Keratinocyte (primary cell): ENCODE measurements around the gene IGFL2. TPM values are rescaled to one million over a fixed set of nuclear protein-coding genes. Genes with fewer than 3 reads are reported as not detected.

Experiments used
- DNase-seq: peaks from one replicate; pipeline ENCODE4 v3.0.0-alpha.2; 2011; ENCODE audit warnings: low read depth, missing footprints, low spot score
- FAIRE-seq: peaks from 2 replicates; lab custom pipeline; 2011; peaks lifted over from hg19 to GRCh38; lab: Jason Lieb, UNC
- H2AFZ ChIP-seq: 2 replicates; pipeline ENCODE4 v1.6.0; 2012; ENCODE audit warnings: low read length, control low read depth, inconsistent platforms; ENCODE audit not compliant: control insufficient read depth
- H3K27ac ChIP-seq: 2 replicates; pipeline ENCODE4 v1.5.1; 2011; ENCODE audit warnings: low read length; ENCODE audit not compliant: control insufficient read depth, insufficient read depth
- H3K27me3 ChIP-seq: 3 replicates; pipeline ENCODE4 v1.6.0; 2011; ENCODE audit warnings: low read length; ENCODE audit not compliant: control insufficient read depth, insufficient read depth; ENCODE audit errors: extremely low read depth
- H3K36me3 ChIP-seq, 2 experiments: 2 replicates in 1 of 2; 3 replicates in 1 of 2; pipeline ENCODE4 v1.5.1; 2011; ENCODE audit warnings: low read length in 2 of 2, mild to moderate bottlenecking in 1 of 2; ENCODE audit not compliant: control insufficient read depth in 2 of 2, insufficient read depth in 2 of 2; ENCODE audit errors: extremely low read depth in 1 of 2
- H3K4me1 ChIP-seq: 3 replicates; pipeline ENCODE4 v1.5.1; 2011; ENCODE audit warnings: low read length; ENCODE audit not compliant: control insufficient read depth, insufficient read depth; ENCODE audit errors: extremely low read depth
- H3K4me2 ChIP-seq: 3 replicates; pipeline ENCODE4 v1.6.0; 2011; ENCODE audit warnings: low read depth, low read length; ENCODE audit not compliant: control insufficient read depth, insufficient read depth; ENCODE audit errors: extremely low read depth
- H3K4me3 ChIP-seq, 3 experiments: fragments of 200-600 bp in 1 of 3; sonication (generic) in 1 of 3; 2 replicates in 2 of 3; 3 replicates in 1 of 3; pipeline ENCODE4 v1.5.1; 2011 to 2016; ENCODE audit warnings: low read length in 3 of 3, mild to moderate bottlenecking in 3 of 3, control low read depth in 2 of 3, inconsistent platforms in 1 of 3, low read depth in 1 of 3, mixed read lengths in 1 of 3, mixed run types in 1 of 3, moderate library complexity in 1 of 3; ENCODE audit not compliant: control insufficient read depth in 2 of 3, insufficient read depth in 2 of 3; ENCODE audit errors: extremely low read depth in 1 of 3
- H3K79me2 ChIP-seq: 2 replicates; pipeline ENCODE4 v1.6.0; 2012; ENCODE audit warnings: low read length; ENCODE audit not compliant: control insufficient read depth, insufficient read depth
- H3K9ac ChIP-seq: 3 replicates; pipeline ENCODE4 v1.6.0; 2011; ENCODE audit warnings: low read length; ENCODE audit not compliant: control insufficient read depth, insufficient read depth; ENCODE audit errors: extremely low read depth
- H3K9me1 ChIP-seq: 3 replicates; pipeline ENCODE4 v1.6.0; 2011; ENCODE audit warnings: low read length; ENCODE audit not compliant: control insufficient read depth, insufficient read depth; ENCODE audit errors: extremely low read depth
- H3K9me3 ChIP-seq: 2 replicates; pipeline ENCODE4 v1.5.1; 2012; ENCODE audit warnings: low read depth, low read length; ENCODE audit not compliant: control insufficient read depth
- H4K20me1 ChIP-seq: 3 replicates; pipeline ENCODE4 v1.6.0; 2011; ENCODE audit warnings: low read length; ENCODE audit not compliant: control insufficient read depth, insufficient read depth; ENCODE audit errors: extremely low read depth
- EZH2 ChIP-seq: IDR thresholded peaks from one replicate; pipeline ENCODE4 v1.6.1; 2012; ENCODE audit warnings: inconsistent platforms, mild to moderate bottlenecking, low read length, moderate library complexity
- dilution Hi-C: fragments of 300-500 bp; cut with MboI; formaldehyde crosslinking; loops from one replicate; pipeline ENCODE4 v1.7.0; 2020; ENCODE audit warnings: low sequenced_read_pairs; ENCODE audit not compliant: extremely low pct_ligation_motif_present
- polyA minus RNA-seq, 3 experiments: library from RNA; depleted of rRNA, polyadenylated mRNA; stranded (reverse); fragments of >200 nt; gene quantifications; 1 replicate in 1 of 3; 2 replicates in 1 of 3; 3 replicates in 1 of 3; pipeline ENCODE4 v1.2.3, GENCODE V29; 2011
- polyA plus RNA-seq, 5 experiments: library from polyadenylated mRNA; depleted of rRNA in 3 of 5; stranded (reverse) in 3 of 5; stranded (forward) in 1 of 5; unstranded in 1 of 5; fragments of >200 nt; gene quantifications; 1 replicate in 1 of 5; 2 replicates in 3 of 5; 3 replicates in 1 of 5; pipeline versions ENCODE4 v1.2.1 to v1.2.3, GENCODE V29; 2011 to 2012; ENCODE audit warnings: missing spikeins in 2 of 5, low read depth in 1 of 5, low replicate concordance in 1 of 5
- TF ChIP-seq, protein P1 (sequence below), 3 experiments: IDR thresholded peaks in 1 of 3; conservative IDR thresholded peaks in 1 of 3; optimal IDR thresholded peaks in 1 of 3; 2 replicates in 2 of 3; 3 replicates in 1 of 3; pipeline versions ENCODE3 to v1.5.1; 2011; ENCODE audit warnings: low read length in 3 of 3, mild to moderate bottlenecking in 3 of 3, moderate library complexity in 2 of 3, control low read depth in 1 of 3, inconsistent platforms in 1 of 3; ENCODE audit not compliant: insufficient read depth in 2 of 3; ENCODE audit errors: extremely low read depth in 1 of 3

IGFL2 gene
- polyA plus RNA-seq = 2.9 to 16.2 TPM (median 7.1 TPM) in 3 replicates
- polyA plus RNA-seq (2011; ENCODE audit: low read depth) = 17.9 TPM
- polyA plus RNA-seq (2011; cell fraction: cytosol; rRNA removed) = 5.8 and 6.2 TPM in 2 replicates
- polyA plus RNA-seq (2011; cell fraction: nucleus; rRNA removed) = 2.6 and 5.8 TPM in 2 replicates
- polyA plus RNA-seq (2012; ENCODE audit: low replicate concordance) = 3.2 and 59.5 TPM in 2 replicates
- 4.1 to 10.4 TPM (median 7.2 TPM) in 3 replicates for polyA minus RNA-seq
- polyA minus RNA-seq (2011; cell fraction: cytosol; rRNA and poly(A)+ RNA removed) = 7.9 TPM
- polyA minus RNA-seq (2011; cell fraction: nucleus; rRNA and poly(A)+ RNA removed) = 4.3 and 4.7 TPM in 2 replicates

DNA sequence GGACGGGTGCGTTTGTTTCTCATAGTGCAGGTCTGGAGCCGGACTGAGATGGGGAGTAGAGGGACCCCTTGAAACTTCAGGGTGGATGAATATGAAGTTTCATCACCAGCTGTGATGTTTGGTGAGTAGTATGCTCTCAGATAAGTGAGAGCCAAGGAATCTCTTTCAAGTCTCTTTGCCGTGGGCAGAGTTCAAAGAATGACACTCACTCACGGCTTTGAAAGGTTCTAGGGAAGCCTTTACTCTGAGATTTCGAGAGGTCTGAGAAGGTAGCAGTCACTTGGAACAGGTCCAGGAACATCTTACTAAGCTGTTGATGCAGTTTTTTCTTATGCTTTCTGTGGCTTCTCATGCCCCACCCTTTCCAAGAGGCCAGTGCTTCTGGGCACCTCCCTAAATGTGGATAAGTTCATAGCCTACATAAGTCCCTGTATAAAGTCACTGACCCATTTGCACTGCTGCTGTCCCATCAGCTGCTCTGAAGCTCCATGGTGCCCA lies at the start of gene IGFL2:
IGFL2 (plus strand) TSS at position 448 of the 498 bp plus-strand sequence; CDS start at position 489, 41 bp downstream.
- dilution Hi-C loops = no loop called here
- H3K4me1 ChIP-seq = peaks cover 8% of the 10 kb centered on the region
- H3K36me3 ChIP-seq = no peaks in the 10 kb centered on the region
- H3K4me2 ChIP-seq = no peak within 1 kb of the TSS
- DNase-seq (peak; percentile 35), FAIRE-seq (peak; percentile 20)
- no peaks in the 10 kb centered on the region for H3K27me3 ChIP-seq
- no peak for TF ChIP-seq EZH2
- TF ChIP-seq, protein P1, sequence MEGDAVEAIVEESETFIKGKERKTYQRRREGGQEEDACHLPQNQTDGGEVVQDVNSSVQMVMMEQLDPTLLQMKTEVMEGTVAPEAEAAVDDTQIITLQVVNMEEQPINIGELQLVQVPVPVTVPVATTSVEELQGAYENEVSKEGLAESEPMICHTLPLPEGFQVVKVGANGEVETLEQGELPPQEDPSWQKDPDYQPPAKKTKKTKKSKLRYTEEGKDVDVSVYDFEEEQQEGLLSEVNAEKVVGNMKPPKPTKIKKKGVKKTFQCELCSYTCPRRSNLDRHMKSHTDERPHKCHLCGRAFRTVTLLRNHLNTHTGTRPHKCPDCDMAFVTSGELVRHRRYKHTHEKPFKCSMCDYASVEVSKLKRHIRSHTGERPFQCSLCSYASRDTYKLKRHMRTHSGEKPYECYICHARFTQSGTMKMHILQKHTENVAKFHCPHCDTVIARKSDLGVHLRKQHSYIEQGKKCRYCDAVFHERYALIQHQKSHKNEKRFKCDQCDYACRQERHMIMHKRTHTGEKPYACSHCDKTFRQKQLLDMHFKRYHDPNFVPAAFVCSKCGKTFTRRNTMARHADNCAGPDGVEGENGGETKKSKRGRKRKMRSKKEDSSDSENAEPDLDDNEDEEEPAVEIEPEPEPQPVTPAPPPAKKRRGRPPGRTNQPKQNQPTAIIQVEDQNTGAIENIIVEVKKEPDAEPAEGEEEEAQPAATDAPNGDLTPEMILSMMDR (optimal IDR thresholded peaks at IDR 0.05 in 1 of 3, IDR thresholded peaks at IDR 0.05 in 1 of 3, conservative IDR thresholded peaks at IDR 0.05 in 1 of 3; ENCODE audit: extremely low read depth in 1 of 3, insufficient read depth in 2 of 3, low read length in 3 of 3) = no peak
- H3K27ac ChIP-seq = no peak within 1 kb of the TSS
- H3K79me2 ChIP-seq = no peaks in the 10 kb centered on the region
- H3K4me3 ChIP-seq = no peak within 1 kb of the TSS
- no peak within 1 kb of the TSS for H2AFZ ChIP-seq
- H3K9me3 ChIP-seq = no peaks in the 10 kb centered on the region
- no peaks in the 10 kb centered on the region for H4K20me1 ChIP-seq
- H3K9me1 ChIP-seq = no peaks in the 10 kb centered on the region
- H3K9ac ChIP-seq = no peak within 1 kb of the TSS

DNA sequence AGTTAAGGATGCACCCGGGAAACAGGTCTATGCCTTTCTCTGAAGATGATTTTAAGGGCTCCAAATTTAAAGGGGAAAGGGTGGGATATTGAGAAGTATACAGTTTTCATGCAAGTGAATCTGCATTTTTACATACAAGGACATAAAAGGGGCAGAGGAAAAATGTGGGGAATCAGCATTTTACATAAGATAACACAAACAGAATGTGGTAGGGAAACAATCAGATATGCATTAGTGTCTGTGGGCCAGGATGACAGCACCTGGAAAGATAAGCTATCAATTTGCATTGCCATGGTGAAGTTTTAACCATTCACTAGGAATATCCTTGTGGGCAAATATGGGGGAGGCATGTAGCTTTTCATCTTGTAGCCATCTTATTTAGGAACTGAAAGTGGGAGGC lies 47.7 kb upstream of the IGFL2 start:
- no peak for FAIRE-seq
- dilution Hi-C loops = no loop called here

More for the DNA sequence above, 47.7 kb upstream of the IGFL2 start:
- Histone ChIP-seq H3K79me2 (no peaks in the 10 kb centered on the region), H3K4me1 (no peaks in the 10 kb centered on the region), H3K9ac (no peak overlapping the region), H3K9me1 (no peaks in the 10 kb centered on the region), H3K27me3 (no peaks in the 10 kb centered on the region), H3K27ac (no peak overlapping the region), H2AFZ (no peak overlapping the region), H3K4me2 (no peak overlapping the region), H3K4me3 (no peak overlapping the region), H3K36me3 (peaks cover 0 to 1% of the 10 kb centered on the region in 2 experiments), H4K20me1 (no peaks in the 10 kb centered on the region), H3K9me3 (peaks cover 2% of the 10 kb centered on the region)
- DNase-seq = no peak
- no peak for TF ChIP-seq EZH2
- TF ChIP-seq, protein P1 (optimal IDR thresholded peaks at IDR 0.05 in 1 of 3, IDR thresholded peaks at IDR 0.05 in 1 of 3, conservative IDR thresholded peaks at IDR 0.05 in 1 of 3; ENCODE audit: extremely low read depth in 1 of 3, insufficient read depth in 2 of 3, low read length in 3 of 3) = no peak
